NT2/D1 (cell line): ENCODE measurements around the gene TBC1D32.

Experiments used
- YY1 ChIP-seq: IDR thresholded peaks from 2 replicates; pipeline ENCODE4 v1.6.1; 2011; ENCODE audit not compliant: insufficient read length, insufficient read depth
- ZNF274 ChIP-seq: IDR thresholded peaks from 2 replicates; pipeline ENCODE4 v1.6.1; 2011; ENCODE audit warnings: mild to moderate bottlenecking, low read depth, low read length

DNA sequence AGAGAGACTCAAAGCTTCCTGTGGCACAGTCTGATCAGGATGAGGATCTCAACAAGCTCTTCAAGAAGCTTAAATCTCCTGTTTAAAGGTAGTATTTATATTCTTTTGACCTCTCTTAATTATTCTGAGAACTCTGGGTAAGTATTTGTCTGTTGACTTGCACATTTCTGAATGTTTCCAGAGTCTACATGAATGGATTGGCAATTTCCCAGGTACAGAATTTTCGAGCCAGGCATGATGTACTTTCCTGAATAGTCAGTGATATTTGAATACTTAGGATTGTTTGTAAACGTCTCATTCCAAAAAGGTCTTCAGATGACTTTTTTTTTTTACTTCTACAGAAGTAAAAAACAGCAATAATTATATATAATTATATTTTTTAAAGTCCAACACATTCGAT, 293.4 kb downstream of the TBC1D32 start:
- no peak for TF ChIP-seq YY1
- TF ChIP-seq ZNF274: no peak
